GM12874 (cell line): Measurements from ENCODE around the gene KMT2C.

Experiments used
- TF ChIP-seq, protein P1 (sequence below): IDR thresholded peaks from 2 replicates; pipeline ENCODE4 v1.5.1; 2011; ENCODE audit warnings: low read depth, mild to moderate bottlenecking, control low read depth, low read length, moderate library complexity; ENCODE audit not compliant: insufficient read depth

The KMT2C gene

DNA sequence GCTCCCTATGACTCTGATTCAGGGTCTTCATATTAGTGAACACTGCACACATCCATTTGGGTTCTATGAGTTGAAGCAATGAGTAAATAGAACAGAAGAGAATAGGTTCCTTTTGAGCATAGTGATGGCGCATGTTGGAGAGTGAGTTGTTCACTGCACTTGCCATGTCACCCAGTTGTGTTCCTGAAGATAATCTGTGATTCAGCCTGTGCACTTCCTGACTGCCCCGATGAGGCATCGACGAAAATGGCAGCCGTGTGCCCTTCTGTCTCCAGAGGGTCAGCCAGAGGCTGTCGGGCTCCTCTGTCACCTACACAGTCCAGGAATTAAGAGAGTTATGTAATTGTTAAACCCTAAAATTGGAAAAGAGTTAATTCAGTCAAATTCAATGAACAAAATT, 315.6 kb downstream of the KMT2C start:
- TF ChIP-seq, protein P1, sequence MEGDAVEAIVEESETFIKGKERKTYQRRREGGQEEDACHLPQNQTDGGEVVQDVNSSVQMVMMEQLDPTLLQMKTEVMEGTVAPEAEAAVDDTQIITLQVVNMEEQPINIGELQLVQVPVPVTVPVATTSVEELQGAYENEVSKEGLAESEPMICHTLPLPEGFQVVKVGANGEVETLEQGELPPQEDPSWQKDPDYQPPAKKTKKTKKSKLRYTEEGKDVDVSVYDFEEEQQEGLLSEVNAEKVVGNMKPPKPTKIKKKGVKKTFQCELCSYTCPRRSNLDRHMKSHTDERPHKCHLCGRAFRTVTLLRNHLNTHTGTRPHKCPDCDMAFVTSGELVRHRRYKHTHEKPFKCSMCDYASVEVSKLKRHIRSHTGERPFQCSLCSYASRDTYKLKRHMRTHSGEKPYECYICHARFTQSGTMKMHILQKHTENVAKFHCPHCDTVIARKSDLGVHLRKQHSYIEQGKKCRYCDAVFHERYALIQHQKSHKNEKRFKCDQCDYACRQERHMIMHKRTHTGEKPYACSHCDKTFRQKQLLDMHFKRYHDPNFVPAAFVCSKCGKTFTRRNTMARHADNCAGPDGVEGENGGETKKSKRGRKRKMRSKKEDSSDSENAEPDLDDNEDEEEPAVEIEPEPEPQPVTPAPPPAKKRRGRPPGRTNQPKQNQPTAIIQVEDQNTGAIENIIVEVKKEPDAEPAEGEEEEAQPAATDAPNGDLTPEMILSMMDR: no peak

- TF ChIP-seq, protein P1: no peak
Measured at GRCh38 chr7:152117356-152117755, 318.4 kb downstream of the KMT2C start.

- TF ChIP-seq, protein P1: no peak
Measured at GRCh38 chr7:152115021-152115718, 320.6 kb downstream of the KMT2C start.

- TF ChIP-seq, protein P1: no peak
Measured at GRCh38 chr7:152112829-152113228, 323.0 kb downstream of the KMT2C start.

GRCh38 chr7:152108359-152108758, 327.4 kb downstream of the KMT2C start:
- TF ChIP-seq, protein P1: no peak

DNA sequence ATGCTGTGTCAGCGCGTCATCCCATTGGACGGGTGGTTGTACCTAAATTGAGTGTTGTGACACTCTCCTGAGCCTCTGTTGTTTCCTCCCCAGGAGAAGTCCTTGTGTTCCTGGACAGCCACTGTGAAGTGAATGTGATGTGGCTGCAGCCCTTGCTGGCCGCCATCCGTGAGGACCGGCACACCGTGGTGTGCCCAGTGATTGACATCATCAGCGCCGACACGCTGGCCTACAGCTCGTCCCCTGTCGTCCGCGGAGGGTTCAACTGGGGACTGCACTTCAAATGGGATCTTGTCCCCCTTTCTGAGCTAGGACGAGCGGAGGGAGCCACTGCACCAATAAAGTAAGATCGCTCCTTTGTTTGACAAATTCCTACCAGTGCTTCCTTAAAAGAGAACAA, 327.9 kb downstream of the KMT2C start:
- TF ChIP-seq, protein P1: no peak

DNA sequence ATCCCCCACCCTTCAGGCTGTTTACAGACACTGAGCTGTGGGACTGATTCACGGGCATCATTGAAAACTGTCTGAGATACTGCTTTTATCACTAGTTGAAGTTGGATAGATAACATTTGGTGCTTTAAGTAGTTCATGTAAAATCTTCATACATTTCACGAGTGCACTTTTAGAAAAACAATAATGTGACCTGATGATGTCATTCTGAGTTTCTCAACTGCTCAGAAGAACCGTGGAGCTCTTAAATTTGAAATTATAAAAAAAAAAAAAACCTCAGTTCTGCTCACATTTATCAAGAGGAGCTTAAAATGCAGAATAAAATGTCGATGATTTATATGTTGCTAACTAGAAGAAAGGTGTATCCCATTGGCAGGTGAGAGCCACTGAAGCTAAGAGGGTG, 328.8 kb downstream of the KMT2C start:
- TF ChIP-seq, protein P1: no peak

DNA sequence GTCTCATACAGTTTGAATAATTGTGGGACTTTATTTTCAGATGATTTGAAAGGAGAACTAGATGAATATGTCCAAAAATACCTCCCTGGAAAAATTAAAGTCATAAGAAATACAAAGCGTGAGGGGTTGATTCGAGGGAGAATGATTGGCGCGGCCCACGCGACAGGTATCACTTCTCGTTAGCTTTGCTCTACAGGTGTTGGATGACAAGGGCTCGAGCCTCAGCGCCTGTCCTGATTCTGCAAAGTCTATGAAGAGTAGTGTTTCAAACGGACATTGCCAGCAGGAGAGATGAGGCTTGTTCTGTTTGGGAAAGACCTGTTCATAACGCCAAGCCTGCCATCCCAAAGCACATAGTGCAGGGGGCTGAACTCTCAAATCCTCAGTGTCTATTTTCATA, 330.6 kb downstream of the KMT2C start:
- TF ChIP-seq, protein P1: no peak
